AG04450 (cell line): Measurements from ENCODE around the gene LRMDA. TPM values are rescaled to one million over a fixed set of nuclear protein-coding genes. Genes with fewer than 3 reads are reported as not detected.

Experiments used
- CTCF ChIA-PET: fragments of 300-600, 350-600 bp; formaldehyde crosslinking; extraction: SDS; loops from one replicate; lab custom pipeline; 2022; ENCODE audit warnings: antibody characterized with exemption, inconsistent platforms; lab: Charles Lee
- POLR2A ChIA-PET: fragments of 350-600 bp; formaldehyde crosslinking; extraction: SDS; loops from one replicate; lab custom pipeline; 2021; ENCODE audit warnings: antibody characterized with exemption, inconsistent platforms; lab: Yijun Ruan, JAX
- DNase-seq: peaks from one replicate; pipeline ENCODE4 v3.0.0-alpha.2; 2011; ENCODE audit warnings: low read depth, low spot score
- H3K27ac ChIP-seq: one replicate; pipeline ENCODE4 v1.5.1; 2012; ENCODE audit warnings: low read depth, low read length, control low read depth
- H3K27me3 ChIP-seq: one replicate; pipeline ENCODE4 v1.6.0; 2012; ENCODE audit warnings: low read length; ENCODE audit not compliant: control insufficient read depth, insufficient read depth
- H3K4me3 ChIP-seq: 2 replicates; pipeline ENCODE4 v1.5.1; 2011; ENCODE audit warnings: mild to moderate bottlenecking, low read depth, low read length, control low read depth
- H3K9me3 ChIP-seq: 2 replicates; pipeline ENCODE4 v1.5.1; 2012; ENCODE audit warnings: low read length; ENCODE audit not compliant: control insufficient read depth, insufficient read depth
- CTCF ChIP-seq: IDR thresholded peaks from 2 replicates; pipeline ENCODE4 v1.5.1; 2011; ENCODE audit warnings: low read depth, low read length, control low read depth, inconsistent platforms
- polyA plus RNA-seq: library from polyadenylated mRNA; depleted of rRNA; stranded (reverse); fragments of >200 nt; gene quantifications from 2 replicates; pipeline ENCODE4 v1.2.3, GENCODE V29; 2011

The LRMDA gene
- polyA plus RNA-seq, 1 experiment, result 0.12 TPM

GRCh38 chr10:75751232-75751631 lies 319.8 kb downstream of the LRMDA start:
- Histone ChIP-seq H3K27me3 (no peaks in the 10 kb centered on the region), H3K27ac (no peak overlapping the region), H3K9me3 (no peaks in the 10 kb centered on the region), H3K4me3 (no peak overlapping the region)
- no peak for TF ChIP-seq CTCF
- ChIA-PET CTCF (no interaction called here), POLR2A (no interaction called here)
- DNase-seq, result no peak

- Histone ChIP-seq H3K9me3 (no peaks in the 10 kb centered on the region), H3K4me3 (no peak overlapping the region), H3K27ac (no peak overlapping the region), H3K27me3 (no peaks in the 10 kb centered on the region)
- CTCF ChIA-PET, result no interaction called here
- DNase-seq, result no peak
- TF ChIP-seq CTCF, result no peak
- POLR2A ChIA-PET, result no interaction called here
These were observed 322.2 kb downstream of the LRMDA start for GRCh38 chr10:75753621-75754020.

- Histone ChIP-seq H3K4me3 (no peak overlapping the region), H3K9me3 (no peaks in the 10 kb centered on the region), H3K27ac (no peak overlapping the region), H3K27me3 (no peaks in the 10 kb centered on the region)
- TF ChIP-seq CTCF, result no peak
- no peak for DNase-seq
- POLR2A ChIA-PET, result no interaction called here
- CTCF ChIA-PET, result no interaction called here
These were observed 322.8 kb downstream of the LRMDA start for GRCh38 chr10:75754096-75754831.

- DNase-seq, result no peak
- H3K9me3 ChIP-seq, result no peaks in the 10 kb centered on the region
- H3K4me3 ChIP-seq, result no peak overlapping the region
- CTCF ChIA-PET, result no interaction called here
- POLR2A ChIA-PET, result no interaction called here
- no peaks in the 10 kb centered on the region for H3K27me3 ChIP-seq
- H3K27ac ChIP-seq, result no peak overlapping the region
- no peak for TF ChIP-seq CTCF
These were observed 324.1 kb downstream of the LRMDA start for GRCh38 chr10:75755528-75755927.

GRCh38 chr10:75761289-75761688 lies 329.9 kb downstream of the LRMDA start:
- DNase-seq, result no peak
- ChIA-PET POLR2A (no interaction called here), CTCF (no interaction called here)
- Histone ChIP-seq H3K27me3 (no peaks in the 10 kb centered on the region), H3K27ac (no peak overlapping the region), H3K9me3 (no peaks in the 10 kb centered on the region), H3K4me3 (no peak overlapping the region)
- no peak for TF ChIP-seq CTCF
